ENCODE measurements around the gene PDGFB.

The PDGFB gene

DNA sequence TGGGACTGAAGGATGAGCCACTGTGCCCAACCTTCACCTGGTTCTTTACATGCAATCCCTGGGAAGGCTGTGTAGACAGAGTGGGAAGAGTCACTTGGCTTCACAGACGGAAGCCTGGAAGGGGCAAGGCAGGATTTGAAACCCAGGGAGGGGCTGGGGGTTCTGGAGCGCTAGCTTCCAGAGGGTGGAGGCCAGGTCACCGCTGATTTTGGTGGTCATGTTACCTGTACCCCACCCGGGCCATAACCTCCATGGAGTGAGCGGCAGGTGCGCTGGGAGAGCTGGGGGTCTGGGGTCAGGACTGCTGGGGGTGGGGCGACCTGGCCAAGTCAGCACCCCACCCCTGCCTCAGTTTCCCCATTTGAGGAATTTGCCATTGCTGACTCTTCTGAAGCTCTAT is 38.3 kb downstream of the PDGFB start:
- DNase-seq (ENCODE audit: low spot score), result no peak

- no peak for DNase-seq (ENCODE audit: low spot score)
These were observed 39.3 kb downstream of the PDGFB start for GRCh38 chr22:39205344-39206021.

DNA sequence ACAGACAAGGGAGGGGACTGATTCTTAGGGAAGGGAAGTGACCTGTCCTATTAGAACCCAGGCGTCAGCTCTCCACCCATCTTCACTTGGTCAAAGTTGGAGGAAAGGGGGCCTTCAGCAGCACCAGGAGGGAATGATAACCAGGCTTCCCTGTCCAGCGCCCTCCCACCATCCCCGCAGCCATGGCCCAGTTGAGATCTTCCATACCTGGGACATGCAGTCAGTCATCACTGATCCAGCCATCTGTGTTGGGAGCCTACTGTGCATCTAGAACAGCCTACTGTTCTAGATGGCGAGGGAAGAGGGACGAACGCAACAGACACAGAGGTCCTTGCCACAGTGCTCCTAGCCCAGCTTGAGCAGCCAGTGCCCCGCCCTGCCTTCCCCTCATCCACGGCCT is 40.6 kb downstream of the PDGFB start:
- no peak for DNase-seq (ENCODE audit: low spot score)

DNA sequence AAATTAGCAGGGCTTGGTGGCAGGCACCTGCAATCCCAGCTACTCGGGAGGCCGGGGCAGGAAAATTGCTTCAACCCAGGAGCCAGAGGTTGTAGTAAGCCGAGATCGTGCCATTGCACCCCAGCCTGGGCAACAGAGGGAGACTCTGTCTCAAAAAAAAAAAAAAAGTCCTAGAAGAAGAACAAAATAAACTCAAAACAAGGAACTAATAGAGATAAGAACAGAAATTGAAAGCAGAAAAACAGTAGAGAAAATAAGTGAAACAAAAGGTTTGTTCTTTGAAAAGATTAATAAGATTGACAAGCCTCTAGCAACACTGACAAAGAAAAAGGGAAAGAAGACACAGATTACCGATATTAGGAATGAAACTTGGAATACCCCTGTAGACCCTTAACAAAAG is 47.2 kb downstream of the PDGFB start:
- DNase-seq (ENCODE audit: low spot score), result no peak

GRCh38 chr22:39194098-39194497 is 50.7 kb downstream of the PDGFB start:
- DNase-seq (ENCODE audit: low spot score), result no peak

DNA sequence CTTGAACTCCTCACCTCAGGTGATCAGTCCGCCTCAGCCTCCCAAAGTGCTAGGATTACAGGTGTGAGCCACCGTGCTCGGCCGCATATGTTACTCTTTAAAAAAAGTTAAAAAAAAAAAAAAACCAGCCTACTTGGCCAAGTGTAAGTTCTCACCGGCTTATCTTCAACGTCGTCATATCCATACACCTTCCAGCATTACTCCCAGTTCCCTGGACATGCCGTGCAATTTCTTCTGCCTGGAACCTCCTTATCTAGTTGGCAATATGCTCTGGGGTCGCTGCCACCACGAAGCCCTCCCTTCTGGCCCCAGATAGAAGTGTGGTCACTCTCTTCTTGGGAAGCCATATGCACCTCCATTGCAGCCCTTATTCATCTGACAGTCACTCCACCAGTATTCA is 56.0 kb downstream of the PDGFB start:
- no peak for DNase-seq (ENCODE audit: low spot score)

- peak; percentile 89 for DNase-seq (ENCODE audit: low spot score)
These were observed 59.2 kb downstream of the PDGFB start for GRCh38 chr22:39185601-39186012.

- DNase-seq (ENCODE audit: low spot score), result no peak
These were observed 59.9 kb downstream of the PDGFB start for GRCh38 chr22:39184586-39185577.

- DNase-seq (ENCODE audit: low spot score), result peak; percentile 74
These were observed 60.7 kb downstream of the PDGFB start for GRCh38 chr22:39183991-39184585.

GRCh38 chr22:39182478-39183030 is 62.2 kb downstream of the PDGFB start:
- no peak for DNase-seq (ENCODE audit: low spot score)

DNA sequence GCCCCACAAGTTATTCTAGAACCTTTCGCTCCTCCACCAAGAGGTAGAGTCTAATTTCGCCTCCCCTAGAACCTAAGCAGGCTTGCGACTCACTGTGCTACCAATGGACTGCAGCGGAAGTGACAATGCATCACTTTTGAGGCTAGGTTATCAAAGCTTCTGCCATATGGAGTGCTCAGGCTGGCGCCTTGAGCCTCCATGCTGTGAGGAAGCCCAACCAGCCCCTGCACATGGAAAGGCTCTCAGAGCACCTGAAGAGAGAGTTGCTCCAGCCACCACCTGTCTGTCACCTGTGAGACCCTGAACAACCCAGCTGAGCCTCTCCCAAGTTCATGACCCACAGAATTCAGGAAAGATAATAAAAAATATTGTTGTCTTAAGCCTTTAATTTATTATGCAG is 63.0 kb downstream of the PDGFB start:
- no peak for DNase-seq (ENCODE audit: low spot score)

DNA sequence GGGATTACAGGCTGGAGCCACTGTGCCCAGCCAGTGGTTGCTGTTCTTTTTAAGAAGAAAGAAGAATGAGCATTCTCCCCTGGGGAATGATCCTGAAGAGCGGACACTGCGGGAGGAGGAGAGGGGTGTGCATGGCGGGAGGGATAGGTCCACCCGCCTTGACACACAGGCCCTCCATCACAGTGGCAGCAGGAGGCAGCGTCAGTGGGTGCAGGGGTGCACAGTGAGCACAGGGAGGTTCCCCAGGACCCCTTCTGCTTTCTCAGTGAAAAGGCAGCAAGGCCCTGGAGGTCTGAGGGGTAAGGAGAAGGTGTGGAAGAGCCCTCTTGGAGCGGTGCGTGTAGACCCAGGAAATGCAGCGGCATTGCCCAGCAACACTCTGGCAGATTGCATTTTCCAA is 63.4 kb downstream of the PDGFB start:
- DNase-seq (ENCODE audit: low spot score), result no peak

DNA sequence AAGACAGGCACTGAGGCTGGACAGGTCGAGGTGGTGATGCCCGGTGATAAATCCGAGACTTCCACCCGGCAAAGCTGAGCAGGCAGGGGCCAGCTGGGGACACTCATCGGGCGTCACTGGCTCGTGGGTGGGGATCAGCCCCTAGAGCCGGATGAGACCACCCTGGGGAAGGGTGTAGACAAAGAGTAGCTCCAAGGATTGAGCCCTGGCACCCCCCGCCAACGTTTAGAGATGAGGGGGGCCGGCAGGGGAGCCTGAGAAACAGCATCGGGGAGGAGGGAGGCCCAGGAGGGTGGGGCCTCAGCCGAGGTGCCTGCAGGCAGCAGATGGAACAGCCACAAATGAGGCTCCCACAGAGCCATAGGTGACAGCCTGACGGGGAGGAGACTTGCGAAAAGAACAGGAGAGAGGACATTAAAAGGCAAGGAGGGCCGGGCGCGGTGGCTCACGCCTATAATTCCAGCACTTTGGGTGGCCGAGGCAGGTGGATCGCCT is 64.9 kb downstream of the PDGFB start:
- DNase-seq (ENCODE audit: low spot score), result no peak

DNA sequence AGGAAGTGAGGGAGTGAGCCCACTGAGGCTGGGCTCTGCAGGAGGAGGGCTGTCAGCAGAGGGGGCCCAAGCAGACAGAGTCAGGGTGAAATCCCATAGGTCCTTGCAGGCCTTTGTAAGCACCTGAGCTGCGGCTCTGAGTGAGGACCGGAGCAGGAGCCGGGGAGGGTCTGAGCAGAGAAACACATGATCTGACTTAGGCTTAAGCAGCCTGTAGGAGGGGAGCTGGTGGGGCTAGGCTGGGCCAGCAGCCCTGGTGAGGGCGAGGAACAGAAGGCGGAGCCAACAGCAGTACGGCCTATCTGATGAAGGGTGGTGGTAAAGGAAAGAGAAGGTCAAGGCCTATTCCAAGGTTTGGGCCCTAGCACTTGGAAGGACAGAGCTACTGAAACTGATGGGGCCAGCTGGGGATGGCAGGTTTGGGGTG is 65.4 kb downstream of the PDGFB start:
- DNase-seq (ENCODE audit: low spot score), result no peak

GRCh38 chr22:39178206-39179111 is 66.3 kb downstream of the PDGFB start:
- no peak for DNase-seq (ENCODE audit: low spot score)

GRCh38 chr22:39177791-39178190 is 67.0 kb downstream of the PDGFB start:
- DNase-seq (ENCODE audit: low spot score), result no peak

DNA sequence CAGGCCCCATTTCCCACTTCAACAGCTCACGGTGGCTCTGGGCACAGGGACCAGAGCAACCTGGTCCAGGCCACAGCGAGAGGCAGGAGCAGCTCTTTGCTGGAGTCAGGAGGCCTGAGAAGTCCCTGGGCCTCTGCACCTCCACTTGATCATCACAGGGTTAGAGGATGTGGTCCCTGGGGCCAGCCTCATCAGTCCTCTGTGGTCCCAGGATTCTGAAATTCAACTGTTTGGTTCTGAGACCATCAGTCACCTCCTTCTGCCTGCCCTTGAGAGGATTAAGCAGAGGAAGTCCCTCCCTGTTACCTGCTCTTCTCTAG is 67.4 kb downstream of the PDGFB start:
- DNase-seq (ENCODE audit: low spot score), result no peak

- no peak for DNase-seq (ENCODE audit: low spot score)
These were observed 67.9 kb downstream of the PDGFB start for GRCh38 chr22:39176714-39177455.

GRCh38 chr22:39176143-39176713 is 68.6 kb downstream of the PDGFB start:
- DNase-seq (ENCODE audit: low spot score), result no peak

Measured in pons (tissue), 1 donor.